GM12878 (cell line): Measurements from ENCODE around the gene OTUB1. TPM values are rescaled to one million over a fixed set of nuclear protein-coding genes. Genes with fewer than 3 reads are reported as not detected.

ENCODE experiments used
- ATAC-seq: fragments of 200-7000 bp; cut with Tn5 transposase; 3 replicates; pipeline ENCODE4 v1.9.1; 2020; ENCODE audit warnings: mild to moderate bottlenecking, moderate library complexity
- BruUV-seq: library from RNA; stranded (reverse); fragments of 400-500 nt; replicated peaks from 2 replicates; lab custom pipeline; 2021; lab: Mats Ljungman, UMichigan
- CTCF ChIA-PET: fragments of 300-600 bp; sonication (Branson Sonifier 250); formaldehyde crosslinking; extraction: SDS; loops from one replicate; lab custom pipeline; 2021; ENCODE audit warnings: inconsistent platforms; lab: Yijun Ruan, JAX
- POLR2A ChIA-PET: fragments of 350-600 bp; formaldehyde crosslinking; extraction: SDS; loops from one replicate; lab custom pipeline; 2021; ENCODE audit warnings: inconsistent platforms; lab: Charles Lee
- RAD21 ChIA-PET: fragments of 300-600 bp; sonication (Branson Sonifier 250); formaldehyde crosslinking; loops from one replicate; lab custom pipeline; 2023; ENCODE audit warnings: antibody characterized with exemption; ENCODE audit not compliant: unreplicated experiment; lab: Charles Lee
- SMC1A ChIA-PET: fragments of 300-600 bp; sonication (Branson Sonifier 250); formaldehyde crosslinking; loops from one replicate; lab custom pipeline; 2023; ENCODE audit not compliant: unreplicated experiment, uncharacterized antibody; lab: Charles Lee
- DNase-seq: peaks from one replicate; pipeline ENCODE4 v3.0.0-alpha.2; 2011; ENCODE audit warnings: low read depth, low spot score
- FAIRE-seq: peaks from 3 replicates; lab custom pipeline; 2011; peaks lifted over from hg19 to GRCh38; lab: Jason Lieb, UNC
- H2AFZ ChIP-seq: 2 replicates; pipeline ENCODE4 v1.6.0; 2011; ENCODE audit warnings: low read depth, low read length, control low read depth; ENCODE audit not compliant: control insufficient read depth
- H3K27ac ChIP-seq: 2 replicates; pipeline ENCODE4 v1.5.1; 2011; ENCODE audit warnings: control low read depth; ENCODE audit not compliant: control insufficient read depth, insufficient read depth
- H3K27me3 ChIP-seq, 2 experiments: replicated peaks in 1 of 2; 2 replicates each; pipeline versions ENCODE4 v1.6.0 to v1.6.1; 2011; ENCODE audit warnings: low read length in 1 of 2; ENCODE audit not compliant: control insufficient read depth in 2 of 2, insufficient read depth in 2 of 2
- H3K36me3 ChIP-seq, 2 experiments: 2 replicates each; pipeline ENCODE4 v1.5.1; 2011; ENCODE audit warnings: low read length in 1 of 2; ENCODE audit not compliant: control insufficient read depth in 2 of 2, insufficient read depth in 2 of 2
- H3K4me1 ChIP-seq: 2 replicates; pipeline ENCODE4 v1.6.1; 2011; ENCODE audit warnings: mild to moderate bottlenecking, low read length, moderate library complexity, mixed read lengths; ENCODE audit not compliant: control insufficient read depth, insufficient read depth
- H3K4me2 ChIP-seq: 2 replicates; pipeline ENCODE4 v1.6.0; 2011; ENCODE audit warnings: control low read depth; ENCODE audit not compliant: control insufficient read depth, insufficient read depth
- H3K4me3 ChIP-seq: fragments of 200-600 bp; sonication (generic); 2 replicates; pipeline ENCODE4 v1.5.1; 2016
- H3K79me2 ChIP-seq: 2 replicates; pipeline ENCODE4 v1.6.0; 2011; ENCODE audit warnings: low read length; ENCODE audit not compliant: control insufficient read depth, insufficient read depth
- H3K9ac ChIP-seq: 2 replicates; pipeline ENCODE4 v1.8.0; 2011; ENCODE audit warnings: low read length, control low read depth, mixed read lengths; ENCODE audit not compliant: control insufficient read depth, insufficient read depth
- H3K9me3 ChIP-seq: replicated peaks from 3 replicates; pipeline ENCODE4 v1.5.1; 2011; ENCODE audit warnings: mild to moderate bottlenecking, low read length; ENCODE audit not compliant: control insufficient read depth, insufficient read depth
- H4K20me1 ChIP-seq: 2 replicates; pipeline ENCODE4 v1.6.0; 2011; ENCODE audit not compliant: control insufficient read depth, insufficient read depth
- CBX3 ChIP-seq: fragments of 200-600 bp; sonication (generic); IDR thresholded peaks from 2 replicates; pipeline ENCODE4 v1.6.1; 2016; ENCODE audit warnings: low read depth, borderline replicate concordance
- FOS ChIP-seq: IDR thresholded peaks from 3 replicates; pipeline ENCODE4 v1.6.1; 2011; ENCODE audit warnings: borderline replicate concordance; ENCODE audit not compliant: insufficient read length; ENCODE audit errors: extremely low read depth
- TBL1XR1 ChIP-seq: IDR thresholded peaks from 2 replicates; pipeline ENCODE4 v1.6.1; 2012; ENCODE audit warnings: low read depth, low read length, improper control_type of control experiment
- WGBS: methylation state at CpG from one replicate; pipeline ENCODE4 v1.1.6; 2016; ENCODE audit warnings: low lambda C conversion rate; ENCODE audit not compliant: insufficient replicate concordance, insufficient coverage; ENCODE audit errors: missing lambda C conversion rate; 5-methylcytosine and 5-hydroxymethylcytosine counted together
- in situ Hi-C: fragments of 300-500 bp; cut with MboI; formaldehyde crosslinking; loops from 9 replicates; pipeline ENCODE4 v1.14.3; 2018; ENCODE audit warnings: mixed read lengths
- intact Hi-C: fragments of 100-400 bp; cut with micrococcal nuclease; formaldehyde crosslinking; loops from one replicate; pipeline ENCODE4 v1.14.2; 2022; ENCODE audit not compliant: unreplicated experiment
- polyA plus RNA-seq, 11 experiments: library from polyadenylated mRNA; depleted of rRNA in 4 of 11; unstranded in 6 of 11; stranded (reverse) in 5 of 11; fragments of >200 nt; fragmentation: Nextera tagmentation in 4 of 11; fragmentation: Illumina TruSeq in 1 of 11; extraction: Ambion mirVana in 4 of 11; extraction: Trizol in 1 of 11; gene quantifications; 1 replicate in 1 of 11; 2 replicates in 10 of 11; pipeline versions ENCODE4 v1.2.1 to v1.2.3, GENCODE V29; 2011 to 2016; ENCODE audit warnings: inconsistent platforms in 2 of 11, missing spikeins in 2 of 11, low read depth in 1 of 11
- total RNA-seq, 4 experiments: library from RNA; depleted of rRNA in 3 of 4; stranded (reverse); fragments of >200 nt in 3 of 4; fragmentation: Illumina TruSeq in 1 of 4; extraction: Trizol in 1 of 4; gene quantifications; 2 replicates each; pipeline versions ENCODE4 v1.2.1 to v1.2.3, GENCODE V29; 2013 to 2021
- TF ChIP-seq, protein P1 (sequence below): fragments of 450-650 bp; IDR thresholded peaks from 2 replicates; pipeline ENCODE4 v1.6.1; 2017; ENCODE audit warnings: mild to moderate bottlenecking, moderate library complexity
- TF ChIP-seq, protein P2 (sequence below): fragments of 450-650 bp; IDR thresholded peaks from 2 replicates; pipeline ENCODE4 v1.6.1; 2017; ENCODE audit warnings: mild to moderate bottlenecking, low read depth, inconsistent platforms; ENCODE audit not compliant: poor library complexity, severe bottlenecking
- TF ChIP-seq, protein P3 (sequence below): fragments of 450-650 bp; formaldehyde crosslinking; IDR thresholded peaks from 2 replicates; pipeline ENCODE4 v1.5.0; 2022; ENCODE audit warnings: mild to moderate bottlenecking, missing genetic modification characterization

OTUB1 gene
- total and polyA plus RNA-seq, 10 of the 15 experiments (the other 5 are each of a cell fraction or from before 2014, with no cell fraction given), result 49.6 to 225 (median 131) TPM

DNA sequence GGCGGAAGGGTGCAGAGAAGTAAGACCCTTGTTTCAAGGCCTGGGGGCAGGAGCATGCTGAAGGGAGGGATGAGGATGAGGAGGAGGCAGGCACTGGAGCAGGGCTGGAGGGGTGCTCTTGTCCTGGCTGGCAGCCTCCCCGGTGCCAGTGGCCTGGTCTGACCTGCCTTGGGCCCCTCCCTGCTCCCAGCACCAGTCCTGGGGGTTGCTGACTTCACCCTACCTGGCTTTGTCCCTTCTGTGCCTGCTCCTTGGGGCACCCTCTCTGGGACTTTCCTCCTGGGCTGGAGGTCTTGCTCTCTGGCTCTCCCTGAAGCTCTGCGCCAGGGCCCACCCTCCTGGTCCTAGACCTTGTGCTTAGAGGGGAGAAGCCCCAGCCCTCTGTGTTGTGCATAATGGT is 44.8 kb downstream of the OTUB1 start:
- H3K36me3 ChIP-seq, result no peaks in the 10 kb centered on the region
- FAIRE-seq, result no peak
- ChIA-PET CTCF (no interaction called here), POLR2A (no interaction called here), RAD21 (no interaction called here), SMC1A (no interaction called here)
- intact Hi-C loops, result no loop called here
- WGBS, result 31% methylated on average over 3 of the region's 3 CpGs
- no peak overlapping the region for H3K4me3 ChIP-seq
- H3K9me3 ChIP-seq, result no peaks in the 10 kb centered on the region
- no peak for DNase-seq
- no peak overlapping the region for H3K4me2 ChIP-seq
- no peak overlapping the region for H2AFZ ChIP-seq
- H3K4me1 ChIP-seq, result no peaks in the 10 kb centered on the region
- H3K27me3 ChIP-seq, result peaks cover 0 to 4% of the 10 kb centered on the region in 2 experiments; a peak in 3 of 4 replicates
- H4K20me1 ChIP-seq, result no peaks in the 10 kb centered on the region
- BruUV-seq, result no TSS peak
- H3K9ac ChIP-seq, result no peak overlapping the region
- ATAC-seq, result no peak
- in situ Hi-C loops, result no loop called here
- TF ChIP-seq TBL1XR1 (no peak), CBX3 (no peak), FOS (no peak)
- TF ChIP-seq, protein P1, sequence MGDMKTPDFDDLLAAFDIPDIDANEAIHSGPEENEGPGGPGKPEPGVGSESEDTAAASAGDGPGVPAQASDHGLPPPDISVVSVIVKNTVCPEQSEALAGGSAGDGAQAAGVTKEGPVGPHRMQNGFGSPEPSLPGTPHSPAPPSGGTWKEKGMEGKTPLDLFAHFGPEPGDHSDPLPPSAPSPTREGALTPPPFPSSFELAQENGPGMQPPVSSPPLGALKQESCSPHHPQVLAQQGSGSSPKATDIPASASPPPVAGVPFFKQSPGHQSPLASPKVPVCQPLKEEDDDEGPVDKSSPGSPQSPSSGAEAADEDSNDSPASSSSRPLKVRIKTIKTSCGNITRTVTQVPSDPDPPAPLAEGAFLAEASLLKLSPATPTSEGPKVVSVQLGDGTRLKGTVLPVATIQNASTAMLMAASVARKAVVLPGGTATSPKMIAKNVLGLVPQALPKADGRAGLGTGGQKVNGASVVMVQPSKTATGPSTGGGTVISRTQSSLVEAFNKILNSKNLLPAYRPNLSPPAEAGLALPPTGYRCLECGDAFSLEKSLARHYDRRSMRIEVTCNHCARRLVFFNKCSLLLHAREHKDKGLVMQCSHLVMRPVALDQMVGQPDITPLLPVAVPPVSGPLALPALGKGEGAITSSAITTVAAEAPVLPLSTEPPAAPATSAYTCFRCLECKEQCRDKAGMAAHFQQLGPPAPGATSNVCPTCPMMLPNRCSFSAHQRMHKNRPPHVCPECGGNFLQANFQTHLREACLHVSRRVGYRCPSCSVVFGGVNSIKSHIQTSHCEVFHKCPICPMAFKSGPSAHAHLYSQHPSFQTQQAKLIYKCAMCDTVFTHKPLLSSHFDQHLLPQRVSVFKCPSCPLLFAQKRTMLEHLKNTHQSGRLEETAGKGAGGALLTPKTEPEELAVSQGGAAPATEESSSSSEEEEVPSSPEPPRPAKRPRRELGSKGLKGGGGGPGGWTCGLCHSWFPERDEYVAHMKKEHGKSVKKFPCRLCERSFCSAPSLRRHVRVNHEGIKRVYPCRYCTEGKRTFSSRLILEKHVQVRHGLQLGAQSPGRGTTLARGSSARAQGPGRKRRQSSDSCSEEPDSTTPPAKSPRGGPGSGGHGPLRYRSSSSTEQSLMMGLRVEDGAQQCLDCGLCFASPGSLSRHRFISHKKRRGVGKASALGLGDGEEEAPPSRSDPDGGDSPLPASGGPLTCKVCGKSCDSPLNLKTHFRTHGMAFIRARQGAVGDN, result no peak
- TF ChIP-seq, protein P2, sequence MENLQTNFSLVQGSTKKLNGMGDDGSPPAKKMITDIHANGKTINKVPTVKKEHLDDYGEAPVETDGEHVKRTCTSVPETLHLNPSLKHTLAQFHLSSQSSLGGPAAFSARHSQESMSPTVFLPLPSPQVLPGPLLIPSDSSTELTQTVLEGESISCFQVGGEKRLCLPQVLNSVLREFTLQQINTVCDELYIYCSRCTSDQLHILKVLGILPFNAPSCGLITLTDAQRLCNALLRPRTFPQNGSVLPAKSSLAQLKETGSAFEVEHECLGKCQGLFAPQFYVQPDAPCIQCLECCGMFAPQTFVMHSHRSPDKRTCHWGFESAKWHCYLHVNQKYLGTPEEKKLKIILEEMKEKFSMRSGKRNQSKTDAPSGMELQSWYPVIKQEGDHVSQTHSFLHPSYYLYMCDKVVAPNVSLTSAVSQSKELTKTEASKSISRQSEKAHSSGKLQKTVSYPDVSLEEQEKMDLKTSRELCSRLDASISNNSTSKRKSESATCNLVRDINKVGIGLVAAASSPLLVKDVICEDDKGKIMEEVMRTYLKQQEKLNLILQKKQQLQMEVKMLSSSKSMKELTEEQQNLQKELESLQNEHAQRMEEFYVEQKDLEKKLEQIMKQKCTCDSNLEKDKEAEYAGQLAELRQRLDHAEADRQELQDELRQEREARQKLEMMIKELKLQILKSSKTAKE, result no peak
- TF ChIP-seq, protein P3, sequence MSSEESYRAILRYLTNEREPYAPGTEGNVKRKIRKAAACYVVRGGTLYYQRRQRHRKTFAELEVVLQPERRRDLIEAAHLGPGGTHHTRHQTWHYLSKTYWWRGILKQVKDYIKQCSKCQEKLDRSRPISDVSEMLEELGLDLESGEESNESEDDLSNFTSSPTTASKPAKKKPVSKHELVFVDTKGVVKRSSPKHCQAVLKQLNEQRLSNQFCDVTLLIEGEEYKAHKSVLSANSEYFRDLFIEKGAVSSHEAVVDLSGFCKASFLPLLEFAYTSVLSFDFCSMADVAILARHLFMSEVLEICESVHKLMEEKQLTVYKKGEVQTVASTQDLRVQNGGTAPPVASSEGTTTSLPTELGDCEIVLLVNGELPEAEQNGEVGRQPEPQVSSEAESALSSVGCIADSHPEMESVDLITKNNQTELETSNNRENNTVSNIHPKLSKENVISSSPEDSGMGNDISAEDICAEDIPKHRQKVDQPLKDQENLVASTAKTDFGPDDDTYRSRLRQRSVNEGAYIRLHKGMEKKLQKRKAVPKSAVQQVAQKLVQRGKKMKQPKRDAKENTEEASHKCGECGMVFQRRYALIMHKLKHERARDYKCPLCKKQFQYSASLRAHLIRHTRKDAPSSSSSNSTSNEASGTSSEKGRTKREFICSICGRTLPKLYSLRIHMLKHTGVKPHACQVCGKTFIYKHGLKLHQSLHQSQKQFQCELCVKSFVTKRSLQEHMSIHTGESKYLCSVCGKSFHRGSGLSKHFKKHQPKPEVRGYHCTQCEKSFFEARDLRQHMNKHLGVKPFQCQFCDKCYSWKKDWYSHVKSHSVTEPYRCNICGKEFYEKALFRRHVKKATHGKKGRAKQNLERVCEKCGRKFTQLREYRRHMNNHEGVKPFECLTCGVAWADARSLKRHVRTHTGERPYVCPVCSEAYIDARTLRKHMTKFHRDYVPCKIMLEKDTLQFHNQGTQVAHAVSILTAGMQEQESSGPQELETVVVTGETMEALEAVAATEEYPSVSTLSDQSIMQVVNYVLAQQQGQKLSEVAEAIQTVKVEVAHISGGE (CRISPR knock-in tag), result no peak
- H3K27ac ChIP-seq, result no peak overlapping the region
- no peaks in the 10 kb centered on the region for H3K79me2 ChIP-seq
